NCI-H1105 treated with DMSO at 0.1 percent for 48 hours (cell line): Measurements from ENCODE around the gene GAL.

ENCODE experiments used
- DNase-seq: peaks from one replicate; lab custom pipeline; 2025; lab: John Stamatoyannopoulos, UW

The GAL gene

GRCh38 chr11:68682531-68682961, 1.8 kb upstream of the GAL start:
- no peak for DNase-seq

DNA sequence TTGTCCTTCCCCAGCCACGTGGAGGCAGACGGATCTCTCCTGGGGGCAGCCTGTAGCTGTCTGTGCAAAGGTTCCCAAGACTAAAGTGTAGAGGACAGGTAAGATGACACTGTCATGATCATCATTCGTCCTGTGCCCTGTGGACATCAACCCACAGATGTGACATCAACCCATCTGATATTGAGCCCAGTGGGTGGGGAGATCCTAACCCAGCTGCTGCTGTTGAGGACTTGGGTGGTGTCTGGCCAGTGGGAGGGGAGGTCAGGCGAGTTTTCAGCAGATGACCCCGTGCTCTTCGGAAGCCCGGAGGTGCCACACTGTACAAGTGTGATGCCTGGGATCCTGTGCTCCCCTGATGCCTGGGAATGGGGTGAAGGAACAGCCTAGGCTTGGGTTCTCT, 1.2 kb upstream of the GAL start:
- no peak for DNase-seq

DNA sequence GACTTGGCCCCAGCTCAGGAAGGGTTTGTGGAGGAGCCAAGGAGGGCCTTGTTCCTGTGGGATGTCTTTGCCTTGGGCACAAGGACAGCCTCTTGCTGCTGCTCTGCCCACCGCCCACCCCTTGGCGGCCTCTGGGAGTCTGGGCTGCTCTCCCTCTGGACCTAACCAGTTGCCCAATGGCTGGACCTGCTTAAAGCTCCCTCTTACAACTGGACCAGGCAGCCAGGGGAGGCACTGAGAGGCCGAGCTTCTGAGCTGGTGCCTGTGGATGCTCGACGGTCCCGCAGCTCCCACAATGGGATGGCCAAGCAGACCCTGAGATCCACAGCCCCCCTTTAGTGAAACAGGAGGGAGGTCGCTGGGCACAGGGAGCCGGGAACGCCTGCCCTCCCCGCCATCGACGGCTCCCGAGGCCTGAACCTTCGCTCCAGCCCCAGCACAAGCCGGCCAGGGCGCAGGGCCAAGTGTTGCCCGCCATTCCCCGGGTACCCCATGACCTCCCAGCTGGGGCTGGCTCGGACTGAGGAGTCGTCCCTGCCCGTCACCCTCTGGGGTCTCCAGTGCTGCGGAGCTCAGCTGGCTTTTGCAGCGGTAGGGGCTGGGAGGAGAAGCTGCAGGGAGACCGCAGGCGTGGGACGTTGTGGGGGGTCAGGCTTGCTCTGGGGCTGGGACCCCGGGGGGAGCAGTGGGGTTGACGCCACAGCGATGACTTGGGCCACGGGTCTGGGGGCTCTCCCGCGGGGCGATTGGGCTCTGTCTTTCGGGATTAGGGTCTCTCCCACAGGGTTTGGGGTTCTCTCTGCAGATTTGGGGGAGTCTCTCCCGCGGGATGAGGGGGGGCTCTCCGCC, 584 bp upstream of the GAL start:
- no peak for DNase-seq

DNA sequence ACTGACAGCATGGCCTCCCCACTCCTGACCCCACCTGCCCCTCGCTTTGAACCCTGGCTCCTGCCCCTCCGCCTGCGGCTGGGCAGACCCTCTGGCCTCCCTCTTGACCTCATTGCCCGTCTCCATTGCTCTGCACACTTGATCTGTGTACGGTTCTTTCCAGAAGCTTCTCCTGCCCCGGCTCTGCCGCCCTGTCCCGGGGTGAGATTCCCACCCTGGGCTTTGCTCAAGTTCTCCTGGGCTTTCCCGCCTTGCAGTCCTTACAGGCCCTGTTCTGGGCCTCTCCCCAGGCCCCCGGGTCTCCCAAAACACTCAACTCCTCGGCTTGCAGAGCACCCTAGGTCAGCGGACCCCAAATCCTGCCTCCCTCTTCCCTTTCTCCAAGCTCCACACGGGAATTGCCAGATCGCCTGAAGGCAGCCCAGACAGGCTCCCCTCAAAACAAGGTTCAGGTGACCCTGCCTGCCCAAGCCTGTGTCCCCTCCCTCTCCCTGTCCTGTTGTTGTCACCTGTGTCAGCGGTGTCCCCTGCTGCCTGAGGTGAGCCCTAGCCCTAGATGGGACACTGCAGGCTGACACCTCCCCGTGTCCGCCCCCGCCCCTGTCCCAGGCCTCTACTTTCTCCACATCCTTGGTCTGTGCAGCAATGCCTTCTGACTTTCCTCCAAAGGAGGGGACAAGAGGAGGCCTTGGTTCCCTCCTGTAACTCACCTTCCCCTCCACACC, 1.5 kb downstream of the GAL start:
- DNase-seq, result no peak

DNA sequence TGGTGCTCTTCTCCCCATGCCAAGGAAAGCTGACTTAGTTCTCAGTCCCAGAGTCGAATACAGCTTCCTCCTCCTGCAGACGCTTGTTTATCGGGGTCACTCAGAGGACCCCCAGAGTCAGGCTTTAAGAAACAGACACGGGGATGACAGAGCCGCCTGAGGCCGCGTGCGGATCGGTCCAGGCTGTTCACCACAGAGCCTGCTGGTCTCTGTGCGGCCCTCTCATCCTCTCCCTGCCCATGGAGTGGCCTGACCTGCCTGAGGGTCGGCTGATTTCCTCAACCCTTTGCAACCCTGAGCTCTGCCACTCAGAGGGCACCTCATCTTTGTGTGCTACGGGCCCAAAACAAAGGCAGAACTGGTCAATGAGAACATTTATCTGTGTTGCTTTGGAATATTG, 2.1 kb downstream of the GAL start:
- no peak for DNase-seq

DNA sequence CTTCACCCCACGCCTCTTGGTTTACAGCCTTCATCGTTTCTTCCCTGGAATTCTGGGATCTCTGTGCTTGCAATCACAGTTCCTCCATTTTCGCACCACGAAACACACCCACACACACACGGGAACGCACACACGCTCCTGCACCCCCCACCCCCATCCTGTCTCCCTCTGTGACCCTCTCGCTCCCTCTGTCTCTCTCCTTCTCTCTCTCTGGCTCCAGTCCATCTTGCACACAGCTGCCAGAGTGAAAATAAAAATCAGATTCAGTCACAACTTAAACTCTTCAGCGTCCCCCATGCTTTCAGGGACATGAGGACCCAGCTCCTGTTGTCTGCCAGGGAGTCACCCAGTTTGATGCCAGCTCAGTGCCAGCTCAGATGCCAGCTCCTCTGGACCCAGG, 3.0 kb downstream of the GAL start:
- no peak for DNase-seq

- no peak for DNase-seq
Measured at GRCh38 chr11:68687986-68688385, 3.6 kb downstream of the GAL start.

- no peak for DNase-seq
Measured at GRCh38 chr11:68688881-68689280, 4.5 kb downstream of the GAL start.

- no peak for DNase-seq
Measured at GRCh38 chr11:68689737-68690625, 5.6 kb downstream of the GAL start.

DNA sequence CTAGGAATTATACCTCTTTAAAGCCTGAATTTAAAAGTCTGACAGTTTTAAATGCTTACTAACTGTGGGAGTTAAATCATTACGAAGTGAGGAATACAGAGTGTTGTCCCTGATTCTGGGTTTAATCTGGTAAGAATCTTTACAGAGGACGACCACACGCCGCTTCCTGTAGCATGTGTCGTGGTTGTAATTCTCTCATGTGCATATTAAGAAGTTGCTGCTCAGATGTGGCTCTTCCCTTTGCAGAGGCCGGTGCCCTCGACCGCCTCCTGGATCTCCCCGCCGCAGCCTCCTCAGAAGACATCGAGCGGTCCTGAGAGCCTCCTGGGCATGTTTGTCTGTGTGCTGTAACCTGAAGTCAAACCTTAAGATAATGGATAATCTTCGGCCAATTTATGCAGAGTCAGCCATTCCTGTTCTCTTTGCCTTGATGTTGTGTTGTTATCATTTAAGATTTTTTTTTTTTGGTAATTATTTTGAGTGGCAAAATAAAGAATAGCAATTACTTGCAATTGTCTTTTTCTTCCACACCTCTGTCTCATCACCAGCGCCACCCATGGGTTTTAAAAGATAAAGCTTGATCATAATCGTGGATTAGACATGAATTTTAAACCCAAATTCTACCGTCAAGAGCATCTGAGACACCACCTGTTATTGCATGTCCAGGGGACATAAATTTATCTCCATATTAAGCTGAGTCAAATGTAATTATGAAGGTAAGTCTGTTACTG, 6.5 kb downstream of the GAL start:
- no peak for DNase-seq

GRCh38 chr11:68691402-68691784, 7.0 kb downstream of the GAL start:
- no peak for DNase-seq

- no peak for DNase-seq
Measured at GRCh38 chr11:68692115-68692514, 7.8 kb downstream of the GAL start.

DNA sequence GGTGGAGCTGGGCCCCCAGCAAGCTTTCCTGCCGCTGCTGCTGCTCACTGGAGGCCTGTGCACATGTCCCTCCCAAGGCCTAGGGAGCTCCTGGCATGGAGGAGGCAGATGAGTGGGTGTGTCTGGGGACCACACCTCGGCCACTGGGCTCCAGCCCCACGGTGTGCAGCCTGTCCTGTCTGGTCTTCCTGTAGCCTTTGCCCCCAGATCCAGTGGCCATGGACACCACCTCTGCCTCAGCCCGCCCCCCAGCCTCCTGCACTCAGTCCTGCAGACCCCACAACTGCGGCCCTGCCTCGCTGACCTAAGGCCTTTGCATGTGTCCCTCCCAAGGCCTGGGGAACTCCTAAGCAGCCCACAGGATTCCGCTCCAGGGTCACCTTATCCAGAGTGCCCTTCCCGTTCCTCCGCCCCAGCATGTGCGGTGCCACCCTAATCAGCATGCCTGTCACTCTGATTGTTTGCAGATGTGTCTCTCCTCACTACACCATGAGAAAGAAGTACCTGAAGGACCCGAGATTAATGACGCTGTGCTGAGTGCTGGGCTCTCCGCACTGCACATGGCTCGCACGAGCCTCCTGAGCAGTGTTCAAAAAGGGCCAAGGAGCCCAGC, 8.6 kb downstream of the GAL start:
- no peak for DNase-seq

- no peak for DNase-seq
Measured at GRCh38 chr11:68693484-68693882, 9.1 kb downstream of the GAL start.

DNA sequence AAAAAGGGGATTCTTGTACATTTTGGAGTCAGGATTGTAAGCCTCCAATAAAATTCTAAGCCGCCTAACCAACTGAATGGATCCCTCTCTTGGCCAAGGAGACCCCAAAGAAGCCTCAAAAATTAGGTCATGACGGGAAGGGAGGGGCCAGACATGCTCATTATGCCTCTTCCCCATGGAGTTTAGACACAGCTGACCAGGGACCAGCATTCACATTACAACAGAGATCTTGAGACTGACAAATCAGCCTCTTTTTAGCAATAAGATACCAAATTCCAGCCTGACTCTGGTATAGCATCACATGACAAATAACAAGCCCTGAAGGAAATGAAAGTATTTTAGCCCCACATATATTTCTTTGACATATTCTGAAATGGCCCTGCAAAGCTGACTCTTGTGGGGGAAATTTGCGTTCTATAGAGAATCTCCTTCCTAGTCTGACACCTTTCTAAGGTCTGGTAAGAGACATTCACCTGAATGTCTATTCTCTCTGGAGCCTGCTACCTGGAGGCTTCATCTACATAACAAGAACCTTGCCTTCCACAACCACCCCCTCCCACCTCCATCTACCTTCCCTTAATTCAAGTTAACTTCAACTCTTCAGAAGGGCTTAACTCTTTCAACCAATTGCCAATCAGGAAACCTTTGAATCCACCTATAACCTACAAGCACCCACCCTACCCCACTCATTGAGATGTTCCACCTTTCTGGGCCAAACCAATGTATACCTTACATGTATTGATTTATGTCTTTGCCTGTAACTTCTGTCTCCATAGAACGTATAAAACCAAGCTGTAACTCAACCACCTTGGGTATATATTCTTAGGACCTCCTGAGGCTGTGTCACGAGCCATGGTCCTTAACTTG, 10.3 kb downstream of the GAL start:
- DNase-seq, result no peak

DNA sequence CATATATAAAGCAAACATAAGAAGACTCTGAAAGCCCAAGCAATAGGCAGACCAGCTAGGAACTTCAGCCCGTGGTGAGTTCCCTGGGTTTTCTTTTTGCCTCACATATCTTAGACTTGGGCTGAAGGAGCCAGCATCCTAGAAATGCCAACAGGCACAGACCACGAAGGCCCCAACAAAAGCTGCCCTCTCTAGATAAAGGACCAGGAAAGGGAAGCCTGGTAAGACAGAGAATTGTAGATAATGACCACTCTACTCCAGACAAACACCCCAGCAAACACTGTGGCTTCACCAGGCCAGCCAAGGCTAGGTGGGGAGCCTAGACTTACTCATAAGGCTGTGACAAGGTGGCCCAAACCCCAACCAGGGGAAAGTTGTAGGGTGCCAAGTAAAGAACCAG, 11.2 kb downstream of the GAL start:
- no peak for DNase-seq

DNA sequence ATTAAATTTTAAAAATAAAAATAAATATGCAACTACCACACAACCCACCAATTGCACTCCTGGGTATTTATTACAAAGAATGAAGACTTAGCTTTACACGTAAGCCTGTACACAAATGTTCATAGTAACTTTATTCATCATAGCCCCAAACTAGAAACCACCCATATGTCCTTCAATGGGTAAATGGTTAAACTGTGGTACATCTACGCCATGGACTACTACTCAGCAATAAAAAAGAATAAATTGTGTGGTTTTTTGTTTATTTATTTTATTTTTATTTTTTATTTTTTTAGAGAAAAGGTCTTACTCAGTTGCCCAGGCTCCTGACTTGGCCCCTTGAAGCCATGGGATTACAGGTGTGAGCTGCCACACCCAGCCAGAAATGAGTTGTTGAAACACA, 14.6 kb downstream of the GAL start:
- DNase-seq, result no peak

- no peak for DNase-seq
Measured at GRCh38 chr11:68704887-68705286, 20.5 kb downstream of the GAL start.

DNA sequence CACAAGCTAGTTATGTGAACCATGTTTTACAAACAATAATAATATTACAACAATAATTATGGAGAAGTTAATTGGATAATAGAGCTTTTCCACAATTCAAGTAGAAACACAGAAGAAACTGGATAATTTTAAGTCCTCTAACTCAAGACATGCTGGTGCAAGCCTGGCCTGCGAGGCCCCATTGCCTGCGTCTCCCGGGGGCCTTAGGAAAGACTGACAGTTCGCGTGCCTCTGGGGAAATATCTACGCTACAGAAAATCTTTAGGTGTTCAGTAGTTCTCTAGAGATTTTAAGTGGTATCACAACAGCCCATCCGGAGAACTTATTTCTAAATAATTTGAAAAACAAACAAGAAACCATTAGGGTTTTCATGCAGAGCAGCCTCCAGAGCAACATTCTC, 23.2 kb downstream of the GAL start:
- no peak for DNase-seq

DNA sequence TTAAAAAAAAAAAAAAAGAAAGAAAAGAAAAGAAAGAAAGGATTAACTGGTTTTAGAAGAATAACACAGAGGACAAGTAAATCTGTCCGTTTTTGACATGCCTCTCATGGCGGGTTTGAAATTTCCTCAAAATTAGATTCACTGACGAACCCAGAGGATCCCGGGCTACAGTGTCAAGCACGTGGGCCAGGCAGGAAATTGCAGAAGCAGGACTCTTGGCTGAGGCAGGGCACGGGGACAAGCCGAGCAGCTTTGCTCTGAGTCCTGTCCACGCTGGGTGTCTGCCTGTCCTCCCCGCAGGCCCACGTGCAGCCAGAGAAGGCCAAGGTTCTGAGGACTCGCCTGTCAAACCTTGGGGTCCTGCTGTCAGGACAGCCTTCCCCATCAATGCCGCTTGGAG, 24.7 kb downstream of the GAL start:
- DNase-seq, result no peak
